HG02678 (cell line): ENCODE data around the gene SPINT2.

Experiments used
- ATAC-seq: cut with Tn5 transposase; IDR thresholded peaks from one replicate; pipeline ENCODE4 v1.9.1; 2021; ENCODE audit warnings: mild to moderate bottlenecking, moderate library complexity; ENCODE audit not compliant: unreplicated experiment

The SPINT2 gene

DNA sequence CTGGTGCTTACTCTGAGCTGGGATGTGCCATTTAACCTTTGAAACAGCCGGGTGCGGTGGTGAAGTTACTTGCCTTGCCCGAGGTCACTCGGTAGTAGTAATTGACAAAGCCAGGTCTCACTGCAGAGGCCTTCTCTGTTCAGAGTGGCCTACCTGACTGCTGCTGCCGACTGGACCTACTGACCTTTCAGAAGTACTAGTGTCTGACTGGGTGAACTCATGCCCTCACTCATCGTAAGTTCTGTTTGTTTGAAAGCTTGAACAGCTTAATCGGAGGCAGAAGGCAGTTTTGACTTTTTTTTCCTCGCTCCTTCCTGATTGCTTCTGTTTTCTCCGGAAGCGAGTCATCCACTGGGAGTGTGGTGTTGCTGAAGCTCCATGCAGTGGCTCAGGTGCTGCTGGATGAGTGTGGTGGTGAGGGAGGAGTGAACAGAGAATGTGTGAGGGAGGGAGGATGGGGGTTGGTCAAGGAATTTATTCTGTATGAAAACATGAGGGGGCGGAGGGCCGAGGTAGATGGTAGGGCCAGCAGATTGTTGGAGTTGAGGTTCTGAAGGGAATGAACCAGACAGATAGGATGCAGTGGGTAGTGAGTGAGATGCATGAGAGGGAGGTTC is 2.7 kb downstream of the SPINT2 start:
- no peak for ATAC-seq

DNA sequence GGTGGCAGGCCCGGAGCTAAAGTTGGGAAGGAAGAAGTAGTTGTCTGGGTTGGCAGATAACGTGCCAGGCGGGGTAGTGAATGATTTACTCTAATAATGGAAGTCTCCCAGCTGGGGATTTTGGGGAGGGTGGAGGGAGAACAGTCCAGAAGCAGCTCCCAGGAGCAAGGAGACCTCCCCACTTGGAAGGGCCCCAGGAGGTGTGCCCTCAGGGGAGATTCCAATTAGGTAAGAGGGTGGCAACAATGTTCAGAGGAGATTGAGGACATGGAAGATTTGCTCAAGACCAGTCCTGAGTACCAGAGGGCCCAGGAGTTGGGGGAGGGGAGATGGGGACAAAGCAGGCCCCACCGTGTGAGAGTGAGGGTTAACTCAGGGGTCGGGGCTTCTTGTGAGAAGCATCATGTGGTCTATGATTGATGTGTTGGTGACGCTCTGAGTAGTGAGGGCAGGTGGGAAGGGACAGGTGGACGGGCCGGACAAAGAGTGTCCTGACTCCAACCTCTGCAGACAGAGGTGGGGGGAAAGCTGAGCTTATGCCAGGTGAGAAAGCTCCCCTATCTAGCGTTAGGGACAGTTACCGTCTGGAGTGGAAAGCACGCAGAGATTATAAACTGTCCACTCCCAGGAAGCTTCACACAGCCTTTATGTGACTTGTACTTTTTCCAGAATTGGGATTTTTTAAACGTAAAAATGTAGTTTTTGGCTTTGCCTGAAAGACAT is 3.5 kb downstream of the SPINT2 start:
- ATAC-seq = no peak

DNA sequence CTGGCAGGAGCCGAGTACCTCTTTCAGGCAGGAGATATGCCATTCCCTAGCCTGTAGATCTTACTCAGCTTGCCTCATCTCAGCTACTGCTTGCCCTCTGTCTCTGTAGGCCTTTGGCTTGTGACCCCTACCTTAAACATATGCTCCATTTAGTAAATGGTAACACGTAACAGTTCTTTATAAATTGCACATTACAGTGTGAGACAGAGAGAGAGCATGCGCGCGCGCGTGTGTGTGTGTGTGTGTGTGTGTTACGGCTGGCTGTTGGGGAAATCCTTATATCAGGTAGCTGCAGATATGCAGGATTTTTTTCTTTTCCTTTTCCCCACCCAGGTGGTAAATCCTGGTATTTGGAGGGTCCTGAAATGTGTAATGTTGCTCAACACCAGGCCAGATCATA is 4.2 kb downstream of the SPINT2 start:
- ATAC-seq = no peak

DNA sequence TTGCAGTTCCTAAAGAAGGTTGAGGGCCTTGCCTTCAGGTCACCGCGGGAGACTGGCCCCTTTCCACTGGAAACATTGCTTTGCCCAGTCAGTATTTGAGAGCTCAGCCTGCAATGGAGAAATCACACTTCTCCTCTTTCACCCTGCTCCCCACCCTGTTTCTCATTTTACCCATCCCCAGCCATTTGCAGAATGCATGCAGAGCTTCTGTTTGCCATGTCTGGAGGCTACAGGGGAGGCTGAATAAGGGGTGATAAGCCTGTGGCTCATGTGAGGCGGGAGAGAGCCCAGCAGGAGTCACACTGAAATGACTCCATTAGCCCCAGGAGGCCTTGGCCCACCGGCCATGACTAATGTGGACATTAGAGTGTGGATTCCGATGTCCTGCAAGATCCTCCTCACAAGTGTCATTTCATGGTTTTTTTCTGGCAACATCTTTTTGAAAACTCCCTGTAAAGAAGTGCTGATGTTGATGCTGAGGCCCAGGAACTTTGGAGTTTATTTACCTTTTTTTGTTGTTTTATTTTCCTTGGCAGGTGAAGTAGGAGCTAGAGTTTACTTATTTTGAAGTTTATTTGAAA is 6.3 kb downstream of the SPINT2 start:
- no peak for ATAC-seq

DNA sequence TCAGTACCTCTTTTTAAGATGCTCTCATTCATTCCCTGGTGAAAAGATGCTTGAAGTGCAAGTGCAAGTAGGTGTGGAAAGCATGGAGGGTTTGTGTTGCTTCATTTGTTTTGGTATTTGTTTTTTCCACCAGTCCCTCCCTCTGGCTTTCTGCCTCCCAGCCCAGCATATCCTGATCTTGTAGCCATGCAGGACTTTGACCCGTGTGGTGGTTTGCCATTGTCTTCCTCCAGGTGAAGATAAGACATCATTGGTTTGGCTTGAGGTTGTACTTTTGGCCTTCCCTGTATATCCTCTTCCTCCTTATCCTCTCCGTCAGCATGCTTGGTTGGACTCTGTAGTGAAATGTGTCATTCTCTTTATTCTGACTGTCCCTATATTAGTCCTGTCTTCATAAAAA is 9.1 kb downstream of the SPINT2 start:
- no peak for ATAC-seq

DNA sequence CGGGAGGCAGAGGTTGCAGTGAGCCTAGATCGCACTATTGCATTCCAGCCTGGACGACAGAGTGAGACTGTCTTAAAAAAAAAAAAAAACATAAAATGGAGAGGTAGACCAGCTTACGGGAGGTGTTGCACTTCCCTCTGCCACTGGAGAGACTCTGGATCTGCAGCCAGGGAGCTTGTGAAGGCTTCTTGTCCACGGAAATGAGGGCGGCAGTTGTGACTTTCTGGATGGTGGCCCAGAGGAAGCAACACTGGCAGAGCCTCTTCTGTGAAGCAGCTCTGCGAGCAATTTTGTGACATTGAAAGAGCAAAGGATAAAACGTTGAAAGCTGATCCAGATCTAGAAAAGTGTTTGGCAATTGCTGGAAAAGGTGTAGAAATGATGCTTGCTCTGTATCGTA is 10.4 kb downstream of the SPINT2 start:
- ATAC-seq = no peak

DNA sequence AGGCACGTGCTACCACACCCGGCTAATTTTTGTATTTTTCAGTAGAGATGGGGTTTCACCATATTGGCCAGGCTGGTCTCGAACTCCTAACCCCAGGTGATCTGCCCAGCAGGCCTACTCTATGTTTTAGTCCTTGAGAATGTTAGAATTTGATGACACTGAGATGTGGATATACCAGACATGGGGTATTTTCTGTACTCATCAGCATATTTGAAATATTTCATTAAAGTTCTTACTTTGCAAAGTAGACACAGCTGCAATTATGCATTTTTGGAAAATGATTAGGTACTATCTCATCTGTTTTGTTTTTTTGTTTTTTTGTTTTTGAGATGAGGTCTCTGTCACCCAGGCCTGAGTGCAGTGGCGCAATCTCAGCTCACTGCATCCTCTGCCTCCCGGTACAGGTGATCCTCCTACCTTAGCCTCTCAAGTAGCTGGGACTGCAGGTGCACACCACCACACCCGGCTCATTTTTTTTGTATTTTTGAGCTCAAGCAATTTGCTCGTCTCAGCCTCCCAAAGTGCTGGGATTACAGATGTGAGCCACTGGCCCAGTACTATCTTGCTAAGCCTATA is 12.7 kb downstream of the SPINT2 start:
- ATAC-seq = no peak

DNA sequence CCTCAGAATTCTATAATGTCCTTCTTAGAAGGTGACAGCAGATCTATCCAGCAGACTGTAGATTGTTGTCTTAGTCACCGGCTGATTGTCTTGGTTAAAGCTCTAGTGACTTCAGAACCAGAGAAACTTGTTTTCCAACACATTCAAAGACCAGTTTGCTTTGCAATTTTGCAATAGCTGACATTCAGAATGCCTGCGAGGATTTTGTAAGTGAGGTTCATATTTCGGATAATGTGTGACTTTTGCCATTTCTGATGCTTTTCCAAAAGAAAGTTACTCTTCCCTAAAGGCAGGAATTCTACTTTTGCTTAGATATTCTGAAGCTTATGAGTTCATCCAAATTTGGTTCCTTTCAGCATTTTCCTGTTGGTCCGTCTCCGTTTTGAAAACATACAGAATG is 13.2 kb downstream of the SPINT2 start:
- ATAC-seq = no peak

DNA sequence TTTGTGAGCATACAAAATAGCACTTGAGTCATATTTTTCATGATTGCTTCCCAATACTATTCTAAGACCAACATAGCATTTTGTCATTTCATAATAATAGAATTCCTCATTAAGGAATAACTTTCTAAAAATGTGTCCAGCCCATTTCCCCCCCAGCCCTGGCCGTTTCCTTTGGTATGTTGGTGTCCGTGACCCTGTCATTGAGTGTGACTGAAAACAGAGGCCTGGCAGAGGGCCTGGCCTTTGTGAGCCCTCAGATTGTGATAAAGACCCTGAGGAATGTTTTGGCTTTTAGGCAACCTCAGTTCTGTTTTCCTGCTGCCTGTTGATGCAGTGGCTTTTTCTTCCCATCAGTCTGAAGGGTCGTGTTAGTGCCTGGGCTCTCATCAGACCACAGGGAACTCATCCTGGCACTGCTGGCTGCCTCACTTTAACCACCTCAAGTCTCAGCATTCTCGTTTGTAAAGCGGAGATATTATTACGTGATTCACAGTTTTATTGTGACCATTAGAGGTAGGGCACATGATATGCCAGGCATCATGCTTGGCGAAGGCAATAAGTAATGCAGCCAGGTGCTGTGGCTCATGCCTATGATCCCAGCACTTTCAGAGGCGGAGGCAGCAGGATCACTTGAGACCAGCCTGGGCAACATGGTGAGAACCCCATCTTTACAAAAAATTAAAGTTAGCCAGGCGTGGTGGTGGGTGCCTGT is 13.8 kb downstream of the SPINT2 start:
- no peak for ATAC-seq

DNA sequence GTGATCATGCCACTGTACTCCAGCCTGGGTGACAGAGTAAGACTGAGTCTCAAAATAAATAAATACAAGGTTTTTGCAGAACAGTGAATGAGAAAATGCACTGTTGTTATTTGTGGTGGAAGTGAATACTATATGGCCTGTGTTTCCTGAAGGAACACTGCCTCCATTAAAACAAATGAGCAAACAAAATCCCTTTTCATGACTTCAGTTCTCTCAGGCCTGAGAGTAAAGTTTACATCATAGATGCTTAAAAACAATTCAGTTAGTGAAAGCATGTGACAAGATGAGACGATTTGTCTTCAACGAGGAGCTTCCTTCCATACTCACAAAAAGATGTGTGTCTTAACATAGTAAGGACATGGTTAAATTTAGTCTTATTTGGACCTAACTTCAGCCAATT is 14.4 kb downstream of the SPINT2 start:
- no peak for ATAC-seq

DNA sequence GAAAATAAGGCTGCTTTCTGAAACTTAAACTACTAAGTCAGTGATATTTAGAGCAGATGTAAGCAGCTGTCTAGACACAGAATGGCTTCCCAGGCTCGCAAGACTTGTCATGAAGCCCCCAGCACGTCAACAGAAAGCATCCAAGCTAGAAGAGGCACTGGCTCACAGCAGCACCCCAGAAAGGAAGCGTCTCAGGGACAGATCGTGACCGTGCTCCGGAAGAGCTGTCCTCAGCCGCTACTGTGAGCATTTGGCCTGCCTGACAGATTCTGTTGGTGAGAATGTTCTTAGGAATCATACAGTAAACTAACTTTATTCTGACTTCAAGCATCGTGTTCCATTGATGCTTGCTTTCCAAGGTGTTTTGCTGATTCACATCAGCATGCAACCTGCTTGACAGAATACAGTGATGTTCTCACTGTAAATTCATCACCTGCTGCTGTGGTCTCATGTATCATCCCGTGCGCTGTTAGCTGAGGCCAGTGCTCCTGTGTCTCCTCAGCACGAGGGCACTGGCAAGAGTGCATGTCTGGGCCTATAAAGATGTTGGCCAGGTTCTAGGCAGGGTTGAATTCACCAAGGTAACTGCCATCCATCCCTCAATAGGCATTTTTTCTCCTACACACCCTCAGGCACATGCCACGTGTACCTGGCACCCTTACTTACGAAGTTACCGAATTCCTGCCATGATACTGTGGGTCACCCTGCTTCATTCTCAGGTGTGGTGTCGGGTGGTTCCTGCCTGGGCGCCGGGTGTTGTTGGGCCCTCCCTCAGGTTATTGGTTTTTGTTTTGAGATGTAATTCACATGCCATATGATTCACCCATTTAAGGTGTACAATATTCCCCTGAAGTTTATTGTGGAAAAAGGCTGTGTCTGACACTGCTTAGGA is 15.9 kb downstream of the SPINT2 start:
- ATAC-seq = no peak

DNA sequence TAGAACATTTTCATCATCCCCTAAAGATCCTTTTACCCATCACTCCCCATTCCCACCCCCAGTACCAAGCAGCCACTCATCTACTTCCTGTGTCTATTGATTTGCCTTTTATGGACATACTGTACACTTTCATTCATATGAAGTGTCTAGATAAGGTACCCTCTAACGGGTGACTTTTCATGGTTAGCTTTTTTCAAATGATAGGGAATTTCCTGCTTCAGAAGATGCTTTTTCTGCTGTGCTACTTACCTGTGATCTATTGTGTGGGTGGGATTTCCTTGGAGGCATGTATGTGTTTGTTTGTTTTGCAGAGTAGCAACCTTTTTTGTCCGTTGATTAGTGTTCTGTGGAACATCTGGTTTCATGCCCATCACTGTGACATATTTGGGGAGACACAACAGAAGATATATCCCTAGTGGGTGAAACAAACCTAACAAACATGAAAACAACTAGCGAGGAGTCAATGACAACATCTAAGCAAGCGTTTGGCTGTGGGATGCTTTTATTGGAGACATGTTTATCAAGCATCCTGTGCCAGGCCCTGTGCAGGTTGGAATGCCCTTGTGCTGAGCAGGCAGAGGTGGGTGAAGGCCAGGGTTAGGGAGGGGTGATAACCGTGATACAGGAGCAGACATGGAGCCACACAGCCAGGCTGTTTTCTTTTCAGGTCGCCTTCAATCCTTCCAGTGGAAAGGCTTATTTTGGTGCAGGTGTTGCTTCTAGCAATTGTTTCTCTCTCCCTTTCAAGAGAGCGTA is 17.6 kb downstream of the SPINT2 start:
- no peak for ATAC-seq

DNA sequence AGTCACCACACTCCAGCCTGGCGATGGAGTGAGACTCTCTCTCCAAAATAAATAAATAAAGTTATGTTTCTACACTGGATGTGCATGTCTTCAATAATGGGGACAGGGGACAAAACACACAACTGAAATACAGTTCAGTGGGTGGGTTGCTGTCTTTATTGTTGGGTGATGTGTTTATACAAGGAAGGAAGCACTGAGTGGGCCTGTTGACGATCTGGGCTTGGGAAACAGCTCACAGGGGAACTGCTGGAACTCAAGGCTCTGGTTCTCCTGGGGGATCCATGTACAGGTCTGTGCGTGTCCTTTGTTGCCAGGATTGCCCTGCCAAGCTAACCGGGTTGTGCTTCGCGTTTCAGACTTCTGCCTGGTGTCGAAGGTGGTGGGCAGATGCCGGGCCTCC is 18.9 kb downstream of the SPINT2 start:
- no peak for ATAC-seq

DNA sequence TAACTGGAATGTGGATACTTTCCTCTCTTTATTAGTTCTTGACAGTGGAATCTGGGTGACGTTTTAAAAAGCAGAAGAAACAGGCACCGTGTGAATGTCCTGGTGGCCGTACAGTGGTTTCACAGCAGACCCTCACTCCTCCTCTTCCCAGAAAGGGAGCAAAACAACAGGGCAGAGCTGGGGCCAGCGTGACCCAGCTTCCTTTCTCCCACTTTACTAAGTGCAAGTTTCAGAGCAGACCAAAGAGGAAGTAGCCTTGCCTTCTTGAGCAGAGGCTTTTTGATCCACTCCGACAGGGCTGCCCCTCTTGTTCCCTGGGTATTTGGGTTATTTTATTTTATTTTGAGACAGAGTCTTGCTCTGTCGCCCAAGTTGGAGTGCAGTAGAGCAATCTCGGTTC is 20.0 kb downstream of the SPINT2 start:
- ATAC-seq = no peak

DNA sequence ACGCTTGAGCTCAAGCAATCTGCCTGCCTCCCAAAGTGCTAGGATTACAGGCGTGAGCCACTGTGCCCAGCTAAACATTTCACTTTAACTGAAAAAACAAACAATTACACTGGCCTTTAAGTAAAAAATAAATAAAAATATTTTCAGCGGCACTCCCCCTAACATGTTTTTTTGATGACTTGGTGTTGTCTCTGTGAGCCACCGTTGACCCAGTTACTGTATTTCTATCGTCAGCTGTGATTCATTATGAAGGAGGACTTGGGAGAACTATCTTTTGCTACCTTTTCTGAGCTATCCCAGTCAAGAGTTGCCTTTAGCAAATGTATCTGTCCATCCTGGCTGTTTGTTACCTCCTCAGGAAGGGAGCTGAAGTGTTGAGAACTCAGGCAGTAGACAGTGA is 21.2 kb downstream of the SPINT2 start:
- no peak for ATAC-seq

DNA sequence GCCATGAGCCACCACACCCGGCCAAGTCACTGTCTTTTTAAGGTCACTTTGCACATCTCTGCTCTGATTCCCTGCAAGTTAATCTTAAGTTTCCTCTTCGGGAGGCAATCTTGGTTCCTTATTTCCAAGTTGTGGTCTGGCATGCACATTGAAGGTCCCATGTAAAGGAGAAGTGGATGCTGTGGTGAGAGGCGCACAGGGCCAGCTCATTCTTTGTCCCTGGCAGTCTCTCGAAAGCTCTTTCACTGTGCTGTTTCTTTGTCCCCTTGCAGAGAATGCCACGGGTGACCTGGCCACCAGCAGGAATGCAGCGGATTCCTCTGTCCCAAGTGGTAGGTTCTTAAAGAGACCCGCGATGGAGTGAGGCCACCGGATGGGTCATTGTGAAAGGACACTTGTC is 23.2 kb downstream of the SPINT2 start:
- no peak for ATAC-seq

DNA sequence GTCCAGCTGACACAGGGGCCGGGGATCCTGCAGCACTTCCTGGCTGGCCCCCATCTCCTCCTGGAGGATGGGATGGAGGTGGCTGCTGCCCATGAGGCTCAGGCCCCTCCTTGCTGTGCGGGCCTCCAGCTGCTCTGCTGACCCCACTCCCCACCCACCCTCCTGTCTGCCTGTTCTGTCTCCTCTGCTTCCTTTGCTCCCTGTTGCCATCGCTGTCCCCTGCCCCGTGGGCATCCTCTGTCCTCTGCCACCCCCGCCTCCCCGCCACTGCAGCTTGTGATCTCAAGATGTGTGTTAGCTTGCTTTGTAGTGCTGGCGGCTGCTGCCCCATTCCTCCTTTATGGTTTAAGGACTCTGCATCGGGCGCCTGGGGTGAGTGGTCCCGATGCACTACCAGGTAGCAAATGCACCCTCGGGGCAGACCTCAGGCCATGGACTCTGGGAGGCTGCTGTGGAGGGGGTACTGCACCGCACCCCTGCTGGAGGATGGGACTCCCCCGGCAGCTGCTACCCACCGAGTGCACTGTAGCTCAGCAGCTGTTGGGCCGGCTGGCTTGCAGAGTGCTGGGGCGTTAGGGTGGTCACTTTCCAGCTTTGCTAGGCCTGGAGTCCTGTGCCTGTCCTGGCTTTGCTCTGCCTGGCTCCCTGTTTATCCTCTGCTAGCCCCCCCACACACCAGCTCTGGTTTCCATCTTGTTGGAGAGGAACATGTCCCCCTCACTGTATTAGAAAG is 23.9 kb downstream of the SPINT2 start:
- no peak for ATAC-seq

DNA sequence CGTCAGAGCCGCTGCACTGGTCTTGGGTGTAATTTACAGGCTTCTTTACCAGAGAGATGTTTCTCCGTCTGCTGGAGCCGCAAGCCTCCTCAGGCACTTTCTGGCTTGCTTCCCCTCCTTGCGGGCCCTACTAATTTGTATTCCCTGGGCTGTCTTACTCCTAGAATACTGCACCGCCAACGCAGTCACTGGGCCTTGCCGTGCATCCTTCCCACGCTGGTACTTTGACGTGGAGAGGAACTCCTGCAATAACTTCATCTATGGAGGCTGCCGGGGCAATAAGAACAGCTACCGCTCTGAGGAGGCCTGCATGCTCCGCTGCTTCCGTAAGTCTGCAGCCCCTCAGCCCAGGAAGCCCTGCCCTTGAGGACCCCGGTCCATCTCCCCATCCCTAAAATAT is 25.6 kb downstream of the SPINT2 start:
- ATAC-seq = no peak

DNA sequence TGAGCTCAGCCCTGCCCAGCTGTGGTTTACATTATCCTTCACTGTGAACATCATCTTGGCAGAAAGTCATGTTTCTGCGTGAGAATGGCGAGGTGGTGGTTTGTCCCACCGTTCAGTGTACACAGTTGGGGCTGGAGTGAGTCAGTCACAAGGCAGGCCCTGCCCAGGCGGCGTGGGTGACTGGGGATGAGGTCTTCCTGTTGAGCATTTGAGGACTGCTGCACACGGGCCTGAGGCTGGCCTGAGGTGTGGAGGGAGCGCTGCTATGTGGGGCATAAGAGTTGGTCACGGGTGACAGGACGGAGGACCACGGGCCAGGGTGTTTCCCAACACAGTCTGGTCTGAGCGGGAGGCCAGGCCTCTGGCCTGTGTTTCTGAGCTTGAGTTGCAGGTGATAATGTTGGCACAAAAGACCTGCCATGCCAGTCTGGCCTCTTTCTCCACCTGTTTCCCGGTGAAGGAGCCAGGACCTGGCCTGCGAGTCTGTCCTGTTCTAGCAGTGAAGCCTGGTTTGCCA is 26.3 kb downstream of the SPINT2 start:
- no peak for ATAC-seq
